Measurements from ENCODE around the gene RIIAD1. TPM values are rescaled to one million over a fixed set of nuclear protein-coding genes. Genes with fewer than 3 reads are reported as not detected.
A peak's percentile ranks its signal among the peaks of the same experiment; 100 is the strongest.

Gene RIIAD1
- total and polyA plus RNA-seq, 2 experiments from 2014 or later: 1.2 TPM; not detected in 1

DNA sequence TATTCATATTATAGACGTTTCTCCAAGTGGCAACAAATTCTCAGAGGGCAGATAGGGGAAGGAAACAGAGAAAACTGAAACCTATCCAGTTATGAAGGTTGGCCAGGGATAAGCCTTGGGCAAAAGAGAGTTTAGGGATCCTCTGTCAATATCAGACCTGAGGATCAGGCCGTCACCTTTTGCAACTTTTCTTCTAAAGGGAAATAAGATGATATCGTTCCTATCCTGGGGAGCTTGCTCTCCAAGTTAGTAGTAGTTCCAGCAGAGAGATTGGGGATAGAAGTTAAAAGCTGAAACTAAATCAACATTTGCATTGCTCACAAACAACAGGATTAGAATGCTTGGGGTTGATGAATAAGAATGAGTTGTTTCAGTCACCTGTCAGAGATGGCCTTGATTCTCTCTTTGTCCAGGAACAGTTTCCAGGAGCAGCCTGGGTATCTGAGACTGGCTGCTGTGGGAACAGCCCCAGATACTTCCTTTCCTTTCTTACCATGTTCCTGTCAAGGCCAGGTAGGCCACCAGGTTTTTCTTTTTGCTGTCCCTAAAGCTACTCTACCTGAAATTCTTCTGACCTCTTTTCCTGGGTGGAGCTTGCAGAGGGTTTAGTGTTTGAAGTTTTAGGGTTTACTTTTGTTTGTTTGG, 2.5 kb downstream of the RIIAD1 start:
- Histone ChIP-seq H2AFZ (no peak overlapping the region), H3K4me2 (ENCODE audit: unreplicated experiment) (no peak overlapping the region), H3K9ac (no peak overlapping the region), H3K79me2 (ENCODE audit: insufficient read depth) (no peaks in the 10 kb centered on the region), H3K4me1 (ENCODE audit: insufficient read depth) (no peaks in the 10 kb centered on the region), H3K27ac (no peak overlapping the region), H3K4me3 (no peak overlapping the region), H3K9me2 (ENCODE audit: insufficient read depth) (no peaks in the 10 kb centered on the region), H3F3A (ENCODE audit: insufficient read depth) (no peaks in the 10 kb centered on the region), H3K9me3 (ENCODE audit: low read depth) (no peaks in the 10 kb centered on the region), H4K20me1 (ENCODE audit: insufficient read depth) (no peaks in the 10 kb centered on the region), H3K36me3 (ENCODE audit: low read depth) (no peaks in the 10 kb centered on the region), H3K27me3 (replicated peaks; ENCODE audit: insufficient read depth) (peaks cover 32% of the 10 kb centered on the region)
- WGBS, 2 experiments (ENCODE audit: low coverage in 1 of 2, low lambda C conversion rate in 2 of 2, missing lambda C conversion rate in 2 of 2): 58 to 59% methylated on average over 3 of the region's 3 CpGs
- in situ Hi-C loops (cut with MboI): no loop called here
- no peak for TF ChIP-seq EZH2 (IDR thresholded peaks at IDR 0.05; ENCODE audit: insufficient read depth, poor library complexity, severe bottlenecking)
- no peak for TF ChIP-seq EZH2phosphoT487 (IDR thresholded peaks at IDR 0.05; ENCODE audit: insufficient read depth, low read depth)
- DNase-seq: no peak

DNA sequence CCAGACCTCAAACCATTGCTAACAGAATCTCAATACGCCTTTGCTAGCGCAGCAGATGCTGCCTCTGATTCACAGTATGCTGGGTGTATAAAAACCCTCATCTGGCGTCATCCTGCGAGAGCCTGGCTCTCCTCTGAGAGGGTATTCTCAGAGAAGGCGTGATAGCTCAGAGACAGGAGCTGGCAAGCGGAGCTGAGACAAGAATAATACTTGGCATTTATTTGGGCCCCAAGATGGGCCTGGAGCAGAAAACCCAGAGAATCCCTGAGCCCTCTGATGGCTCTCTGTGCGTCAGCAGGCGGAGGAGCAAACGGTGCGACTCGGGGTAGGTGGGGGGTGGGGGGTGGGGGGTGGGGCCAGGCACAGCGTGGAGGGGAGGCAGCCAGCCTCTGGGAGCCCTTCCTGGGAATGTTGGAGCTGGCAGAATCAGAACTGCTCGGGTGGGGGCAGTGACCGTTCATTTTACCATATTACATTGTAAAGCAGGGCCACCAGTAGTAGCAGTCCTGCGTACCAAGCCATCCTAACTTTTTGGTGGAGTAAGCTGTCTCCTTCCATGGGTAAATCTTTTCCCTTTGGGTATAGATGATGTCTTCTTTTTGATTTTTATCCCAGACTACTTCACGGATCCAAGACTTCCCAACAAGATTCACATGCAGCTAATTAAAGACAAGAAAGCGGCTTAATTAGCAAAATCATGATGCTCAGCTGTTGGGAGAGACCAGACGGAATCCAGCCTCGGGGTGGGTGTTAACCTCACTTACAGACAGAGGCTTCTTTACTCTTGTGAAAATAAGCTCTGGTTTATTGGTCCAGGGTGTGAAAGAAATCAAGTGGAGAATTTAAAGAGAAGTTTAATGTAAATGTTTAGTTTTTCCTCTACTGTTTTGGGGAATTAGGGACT, 7.1 kb downstream of the RIIAD1 start:
- peak overlapping the region; percentile 74 for H3K4me2 ChIP-seq (ENCODE audit: unreplicated experiment)
- H2AFZ ChIP-seq: peak overlapping the region; percentile 81
- peak; percentile 84 for DNase-seq
- in situ Hi-C loops (cut with MboI): no loop called here
- no peaks in the 10 kb centered on the region for H3K4me1 ChIP-seq (ENCODE audit: insufficient read depth)
- peak overlapping the region; percentile 54 for H3K9ac ChIP-seq
- H3K27me3 ChIP-seq (replicated peaks; ENCODE audit: insufficient read depth): peaks cover 17% of the 10 kb centered on the region; the same call in 1 of the 2 replicates
- H4K20me1 ChIP-seq (ENCODE audit: insufficient read depth): no peaks in the 10 kb centered on the region
- no peaks in the 10 kb centered on the region for H3K79me2 ChIP-seq (ENCODE audit: insufficient read depth)
- H3K27ac ChIP-seq: peak overlapping the region; percentile 22; the same call in 1 of the 2 replicates
- no peak for TF ChIP-seq EZH2phosphoT487 (IDR thresholded peaks at IDR 0.05; ENCODE audit: insufficient read depth, low read depth)
- no peak for TF ChIP-seq EZH2 (IDR thresholded peaks at IDR 0.05; ENCODE audit: insufficient read depth, poor library complexity, severe bottlenecking)
- H3K9me2 ChIP-seq (ENCODE audit: insufficient read depth): no peaks in the 10 kb centered on the region
- no peaks in the 10 kb centered on the region for H3K9me3 ChIP-seq (ENCODE audit: low read depth)
- 11 to 12% methylated on average over 18 to 19 of the region's 19 CpGs for WGBS, 2 experiments (ENCODE audit: low coverage in 1 of 2, low lambda C conversion rate in 2 of 2, missing lambda C conversion rate in 2 of 2)
- H3K36me3 ChIP-seq (ENCODE audit: low read depth): no peaks in the 10 kb centered on the region
- H3K4me3 ChIP-seq: peak overlapping the region; percentile 62
- H3F3A ChIP-seq (ENCODE audit: insufficient read depth): no peaks in the 10 kb centered on the region

- TF ChIP-seq EZH2phosphoT487 (IDR thresholded peaks at IDR 0.05; ENCODE audit: insufficient read depth, low read depth): no peak
- TF ChIP-seq EZH2 (IDR thresholded peaks at IDR 0.05; ENCODE audit: insufficient read depth, poor library complexity, severe bottlenecking): no peak
- no peak for DNase-seq
- H3K27me3 ChIP-seq (replicated peaks; ENCODE audit: insufficient read depth): peaks cover 8% of the 10 kb centered on the region; the same call in 1 of the 2 replicates
- H4K20me1 ChIP-seq (ENCODE audit: insufficient read depth): no peaks in the 10 kb centered on the region
- no peak overlapping the region for H3K27ac ChIP-seq
- H3K9me3 ChIP-seq (ENCODE audit: low read depth): no peaks in the 10 kb centered on the region
- no peaks in the 10 kb centered on the region for H3F3A ChIP-seq (ENCODE audit: insufficient read depth)
- no peak overlapping the region for H3K4me2 ChIP-seq (ENCODE audit: unreplicated experiment)
- H3K9me2 ChIP-seq (ENCODE audit: insufficient read depth): no peaks in the 10 kb centered on the region
- H3K4me1 ChIP-seq (ENCODE audit: insufficient read depth): no peaks in the 10 kb centered on the region
- H3K36me3 ChIP-seq (ENCODE audit: low read depth): no peaks in the 10 kb centered on the region
- H3K79me2 ChIP-seq (ENCODE audit: insufficient read depth): no peaks in the 10 kb centered on the region
- H3K4me3 ChIP-seq: no peak overlapping the region
- in situ Hi-C loops (cut with MboI): no loop called here
- H2AFZ ChIP-seq: no peak overlapping the region
- no peak overlapping the region for H3K9ac ChIP-seq
- 82 to 84% methylated on average over 10 of the region's 10 CpGs for WGBS, 2 experiments (ENCODE audit: low coverage in 1 of 2, low lambda C conversion rate in 2 of 2, missing lambda C conversion rate in 2 of 2)
Observed at GRCh38 chr1:151729157-151729965, 8.0 kb downstream of the RIIAD1 start.

DNA sequence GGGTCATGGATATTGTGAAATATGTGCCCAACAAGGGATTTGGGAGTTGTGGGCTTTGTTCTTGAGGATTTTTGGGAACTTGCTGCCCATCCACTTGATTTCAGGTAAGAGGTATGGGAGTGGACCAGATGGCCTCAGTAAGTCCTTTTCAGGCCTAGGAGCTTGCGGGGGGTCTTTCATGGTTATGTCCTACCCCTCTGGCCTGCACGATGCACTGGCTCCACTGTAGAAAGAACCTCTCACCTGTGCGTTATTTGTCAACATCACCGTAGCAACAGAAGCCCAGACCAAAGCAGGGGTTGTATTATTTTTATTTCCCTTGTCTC, 8.6 kb downstream of the RIIAD1 start:
- Histone ChIP-seq H3K9me2 (ENCODE audit: insufficient read depth) (no peaks in the 10 kb centered on the region), H3K4me1 (ENCODE audit: insufficient read depth) (no peaks in the 10 kb centered on the region), H4K20me1 (ENCODE audit: insufficient read depth) (no peaks in the 10 kb centered on the region), H3K27me3 (replicated peaks; ENCODE audit: insufficient read depth) (0 out of 2 replicates have a peak, but pooled peaks cover 6% of the 10 kb centered on the region), H3K4me3 (no peak overlapping the region), H2AFZ (no peak overlapping the region), H3K9ac (no peak overlapping the region), H3K4me2 (ENCODE audit: unreplicated experiment) (no peak overlapping the region), H3K36me3 (ENCODE audit: low read depth) (no peaks in the 10 kb centered on the region), H3K9me3 (ENCODE audit: low read depth) (no peaks in the 10 kb centered on the region), H3K79me2 (ENCODE audit: insufficient read depth) (no peaks in the 10 kb centered on the region), H3K27ac (no peak overlapping the region), H3F3A (ENCODE audit: insufficient read depth) (no peaks in the 10 kb centered on the region)
- 77 to 85% methylated on average over 4 of the region's 4 CpGs for WGBS, 2 experiments (ENCODE audit: low coverage in 1 of 2, low lambda C conversion rate in 2 of 2, missing lambda C conversion rate in 2 of 2)
- no peak for TF ChIP-seq EZH2phosphoT487 (IDR thresholded peaks at IDR 0.05; ENCODE audit: insufficient read depth, low read depth)
- in situ Hi-C loops (cut with MboI): loop anchor here (10.0 kb wide), 1 partner anchor 275 kb away; the partner anchor contains the start of gene POGZ
- DNase-seq: no peak
